Activated CD4-positive, CD25-positive, alpha-beta regulatory T cell treated with anti-CD3 and anti-CD28 coated beads, Interleukin-2, amount 50 U/mL, for 24 hours (primary cell): ENCODE measurements around the gene GPR143.

ENCODE experiments used
- ATAC-seq, 2 donors: fragments of 150-1000 bp; cut with Tn5 transposase; one replicate each; pipeline ENCODE4 v1.10.0; 2021; ENCODE audit warnings: mild to moderate bottlenecking in 1 of 2, moderate library complexity in 1 of 2

The GPR143 gene

GRCh38 chrX:9707306-9708033, 58.2 kb downstream of the GPR143 start:
- ATAC-seq: no peak

GRCh38 chrX:9706421-9706820, 59.2 kb downstream of the GPR143 start:
- ATAC-seq: no peak

GRCh38 chrX:9704876-9705465, 60.7 kb downstream of the GPR143 start:
- ATAC-seq: no peak

GRCh38 chrX:9703406-9703805, 62.2 kb downstream of the GPR143 start:
- ATAC-seq: no peak

- no peak for ATAC-seq
Observed at GRCh38 chrX:9701790-9702189, 63.9 kb downstream of the GPR143 start.

- ATAC-seq: no peak
Observed at GRCh38 chrX:9700555-9700954, 65.1 kb downstream of the GPR143 start.

- no peak for ATAC-seq
Observed at GRCh38 chrX:9698576-9698975, 67.1 kb downstream of the GPR143 start.

- peak in 1 of 2 donors; percentile 38 for ATAC-seq
Observed at GRCh38 chrX:9693307-9694001, 72.2 kb downstream of the GPR143 start.

GRCh38 chrX:9690046-9690445, 75.6 kb downstream of the GPR143 start:
- no peak for ATAC-seq

GRCh38 chrX:9688833-9689232, 76.8 kb downstream of the GPR143 start:
- no peak for ATAC-seq

GRCh38 chrX:9687899-9688298, 77.7 kb downstream of the GPR143 start:
- ATAC-seq: no peak

- no peak for ATAC-seq
Observed at GRCh38 chrX:9683350-9683749, 82.3 kb downstream of the GPR143 start.

- no peak for ATAC-seq
Observed at GRCh38 chrX:9682861-9683260, 82.8 kb downstream of the GPR143 start.

- ATAC-seq: no peak
Observed at GRCh38 chrX:9682456-9682855, 83.2 kb downstream of the GPR143 start.

GRCh38 chrX:9681422-9681821, 84.2 kb downstream of the GPR143 start:
- ATAC-seq: no peak

GRCh38 chrX:9681011-9681410, 84.6 kb downstream of the GPR143 start:
- ATAC-seq: no peak

- ATAC-seq: no peak
Observed at GRCh38 chrX:9678215-9678965, 87.3 kb downstream of the GPR143 start.

GRCh38 chrX:9677098-9677739, 88.4 kb downstream of the GPR143 start:
- peak; percentile 94 to 95 for ATAC-seq

- ATAC-seq: no peak
Observed at GRCh38 chrX:9676738-9677097, 88.9 kb downstream of the GPR143 start.

- ATAC-seq: no peak
Observed at GRCh38 chrX:9676306-9676705, 89.3 kb downstream of the GPR143 start.
